Naive B cell (primary cell): ENCODE data around the gene DUSP8. TPM values are rescaled to one million over a fixed set of nuclear protein-coding genes. Genes with fewer than 3 reads are reported as not detected.
A peak's percentile ranks its signal among the peaks of the same experiment; 100 is the strongest.

ENCODE experiments used
- ATAC-seq, 2 donors: fragments of 150-1000 bp; cut with Tn5 transposase; 2 replicates each; pipeline ENCODE4 v1.10.0; 2021; ENCODE audit warnings: low read depth in 2 of 2, mild to moderate bottlenecking in 2 of 2, moderate library complexity in 2 of 2
- DNase-seq: peaks from one replicate; pipeline ENCODE4 v3.0.0; 2022
- H3K27ac Mint-ChIP-seq, 6 donors: one replicate each; pipeline ENCODE4 v1.8.0; 2020 to 2022; ENCODE audit warnings: mild to moderate bottlenecking in 6 of 6, mixed read lengths in 6 of 6, moderate library complexity in 5 of 6, inconsistent platforms in 2 of 6
- H3K27me3 Mint-ChIP-seq, 3 donors: one replicate each; pipeline ENCODE4 v1.8.0; 2021 to 2022; ENCODE audit warnings: mixed read lengths in 3 of 3, mild to moderate bottlenecking in 1 of 3
- H3K36me3 Mint-ChIP-seq, 2 donors: one replicate each; pipeline ENCODE4 v1.8.0; 2020 to 2022; ENCODE audit warnings: mixed read lengths in 2 of 2, inconsistent platforms in 1 of 2, mild to moderate bottlenecking in 1 of 2
- H3K4me1 Mint-ChIP-seq, 3 donors: one replicate each; pipeline ENCODE4 v1.8.0; 2020 to 2022; ENCODE audit warnings: mixed read lengths in 3 of 3, inconsistent platforms in 1 of 3, mild to moderate bottlenecking in 1 of 3, moderate library complexity in 1 of 3
- H3K4me3 Mint-ChIP-seq, 8 donors: one replicate each; pipeline ENCODE4 v1.8.0; 2020 to 2022; ENCODE audit warnings: mild to moderate bottlenecking in 8 of 8, mixed read lengths in 8 of 8, moderate library complexity in 8 of 8, inconsistent platforms in 2 of 8
- H3K9me3 Mint-ChIP-seq, 7 donors: one replicate each; pipeline ENCODE4 v1.8.0; 2020 to 2022; ENCODE audit warnings: mixed read lengths in 7 of 7, mild to moderate bottlenecking in 5 of 7, inconsistent platforms in 2 of 7, moderate library complexity in 1 of 7
- polyA plus RNA-seq, 6 donors: library from polyadenylated mRNA; unstranded; fragments of 300-500 nt; fragmentation: Illumina TruSeq; gene quantifications; one replicate each; pipeline ENCODE4 v1.2.3, GENCODE V29; 2021; ENCODE audit warnings: low read depth in 6 of 6

DUSP8 gene
- polyA plus RNA-seq, 6 donors from 2014 or later: 0.05 to 0.09 (median 0.07) TPM; not detected in 3

- H3K36me3 Mint-ChIP-seq: no peaks in the 10 kb centered on the region
- DNase-seq: no peak
- peak overlapping the region in 2 of 6 donors; percentile 21 to 64 for H3K27ac Mint-ChIP-seq
- peak overlapping the region in 2 of 8 donors; percentile 33 to 35 for H3K4me3 Mint-ChIP-seq
- no peak for ATAC-seq
- peaks cover 0 to 3% (median 0%) of the 10 kb centered on the region in 3 donors for H3K4me1 Mint-ChIP-seq
- no peaks in the 10 kb centered on the region for H3K9me3 Mint-ChIP-seq
- H3K27me3 Mint-ChIP-seq: peaks cover 7 to 68% (median 37%) of the 10 kb centered on the region in 3 donors
These were observed 4.4 kb downstream of the DUSP8 start for GRCh38 chr11:1567721-1568100.

- peak overlapping the region in 3 of 6 donors; percentile 21 to 64 (median 47) for H3K27ac Mint-ChIP-seq
- H3K36me3 Mint-ChIP-seq: no peaks in the 10 kb centered on the region
- DNase-seq: no peak
- no peak overlapping the region for H3K4me3 Mint-ChIP-seq
- peaks cover 13 to 73% (median 37%) of the 10 kb centered on the region in 3 donors for H3K27me3 Mint-ChIP-seq
- peaks cover 0 to 3% (median 0%) of the 10 kb centered on the region in 3 donors for H3K4me1 Mint-ChIP-seq
- H3K9me3 Mint-ChIP-seq: no peaks in the 10 kb centered on the region
- ATAC-seq: no peak
These were observed 4.9 kb downstream of the DUSP8 start for GRCh38 chr11:1567052-1567720.

GRCh38 chr11:1566381-1567051 is 5.6 kb downstream of the DUSP8 start:
- no peak overlapping the region for H3K4me3 Mint-ChIP-seq
- no peak overlapping the region for H3K27ac Mint-ChIP-seq
- H3K9me3 Mint-ChIP-seq: no peaks in the 10 kb centered on the region
- ATAC-seq (no peak), DNase-seq (no peak)
- H3K36me3 Mint-ChIP-seq: no peaks in the 10 kb centered on the region
- H3K4me1 Mint-ChIP-seq: peaks cover 0 to 3% (median 0%) of the 10 kb centered on the region in 3 donors
- H3K27me3 Mint-ChIP-seq: peaks cover 13 to 80% (median 37%) of the 10 kb centered on the region in 3 donors

GRCh38 chr11:1565904-1566247 is 6.2 kb downstream of the DUSP8 start:
- no peaks in the 10 kb centered on the region for H3K36me3 Mint-ChIP-seq
- H3K4me1 Mint-ChIP-seq: peaks cover 0 to 3% (median 0%) of the 10 kb centered on the region in 3 donors
- H3K27ac Mint-ChIP-seq: no peak overlapping the region
- H3K4me3 Mint-ChIP-seq: no peak overlapping the region
- no peak for ATAC-seq
- H3K9me3 Mint-ChIP-seq: no peaks in the 10 kb centered on the region
- no peak for DNase-seq
- peaks cover 13 to 81% (median 37%) of the 10 kb centered on the region in 3 donors for H3K27me3 Mint-ChIP-seq

GRCh38 chr11:1565173-1565903 is 6.7 kb downstream of the DUSP8 start:
- H3K4me3 Mint-ChIP-seq: no peak overlapping the region
- H3K4me1 Mint-ChIP-seq: no peaks in the 10 kb centered on the region
- no peaks in the 10 kb centered on the region for H3K9me3 Mint-ChIP-seq
- DNase-seq: no peak
- peaks cover 13 to 75% (median 37%) of the 10 kb centered on the region in 3 donors for H3K27me3 Mint-ChIP-seq
- no peak for ATAC-seq
- H3K27ac Mint-ChIP-seq: peak overlapping the region in 1 of 6 donors; percentile 82
- H3K36me3 Mint-ChIP-seq: no peaks in the 10 kb centered on the region

GRCh38 chr11:1564535-1565172 is 7.4 kb downstream of the DUSP8 start:
- Mint-ChIP-seq H3K4me3 (no peak overlapping the region), H3K36me3 (no peaks in the 10 kb centered on the region), H3K27me3 (peaks cover 11 to 70% (median 31%) of the 10 kb centered on the region in 3 donors), H3K9me3 (no peaks in the 10 kb centered on the region), H3K4me1 (no peaks in the 10 kb centered on the region), H3K27ac (peak overlapping the region in 1 of 6 donors; percentile 82)
- ATAC-seq (peak; percentile 24 to 29), DNase-seq (no peak)

- DNase-seq (no peak), ATAC-seq (peak in 1 of 2 donors; percentile 6)
- no peaks in the 10 kb centered on the region for H3K9me3 Mint-ChIP-seq
- H3K4me3 Mint-ChIP-seq: no peak overlapping the region
- no peaks in the 10 kb centered on the region for H3K36me3 Mint-ChIP-seq
- no peaks in the 10 kb centered on the region for H3K4me1 Mint-ChIP-seq
- peaks cover 5 to 70% (median 26%) of the 10 kb centered on the region in 3 donors for H3K27me3 Mint-ChIP-seq
- H3K27ac Mint-ChIP-seq: peak overlapping the region in 1 of 6 donors; percentile 82
These were observed 8.2 kb downstream of the DUSP8 start for GRCh38 chr11:1563697-1564534.

GRCh38 chr11:1563149-1563638 is 8.9 kb downstream of the DUSP8 start:
- DNase-seq (no peak), ATAC-seq (no peak)
- Mint-ChIP-seq H3K27ac (peak overlapping the region in 1 of 6 donors; percentile 82), H3K36me3 (no peaks in the 10 kb centered on the region), H3K4me1 (no peaks in the 10 kb centered on the region), H3K9me3 (no peaks in the 10 kb centered on the region), H3K4me3 (no peak overlapping the region), H3K27me3 (peaks cover 5 to 68% (median 26%) of the 10 kb centered on the region in 3 donors)

GRCh38 chr11:1562469-1563148 is 9.5 kb downstream of the DUSP8 start:
- Mint-ChIP-seq H3K36me3 (no peaks in the 10 kb centered on the region), H3K27me3 (peaks cover 5 to 67% (median 28%) of the 10 kb centered on the region in 3 donors), H3K4me3 (no peak overlapping the region), H3K9me3 (no peaks in the 10 kb centered on the region), H3K27ac (peak overlapping the region in 2 of 6 donors; percentile 49 to 82), H3K4me1 (no peaks in the 10 kb centered on the region)
- DNase-seq: no peak
- no peak for ATAC-seq

GRCh38 chr11:1561955-1562354 is 10.1 kb downstream of the DUSP8 start:
- H3K4me3 Mint-ChIP-seq: no peak overlapping the region
- H3K27me3 Mint-ChIP-seq: peaks cover 5 to 64% (median 26%) of the 10 kb centered on the region in 3 donors
- peak overlapping the region in 1 of 6 donors; percentile 74 for H3K27ac Mint-ChIP-seq
- no peaks in the 10 kb centered on the region for H3K9me3 Mint-ChIP-seq
- no peaks in the 10 kb centered on the region for H3K36me3 Mint-ChIP-seq
- no peak for ATAC-seq
- no peaks in the 10 kb centered on the region for H3K4me1 Mint-ChIP-seq
- DNase-seq: no peak

- H3K4me3 Mint-ChIP-seq: no peak overlapping the region
- no peak for DNase-seq
- H3K27ac Mint-ChIP-seq: peak overlapping the region in 1 of 6 donors; percentile 74
- no peak for ATAC-seq
- no peaks in the 10 kb centered on the region for H3K4me1 Mint-ChIP-seq
- H3K9me3 Mint-ChIP-seq: no peaks in the 10 kb centered on the region
- H3K27me3 Mint-ChIP-seq: peaks cover 5 to 57% (median 22%) of the 10 kb centered on the region in 3 donors
- H3K36me3 Mint-ChIP-seq: no peaks in the 10 kb centered on the region
These were observed 10.8 kb downstream of the DUSP8 start for GRCh38 chr11:1561266-1561665.

- Mint-ChIP-seq H3K36me3 (no peaks in the 10 kb centered on the region), H3K27ac (no peak overlapping the region), H3K4me1 (no peaks in the 10 kb centered on the region), H3K4me3 (no peak overlapping the region), H3K27me3 (peaks cover 5 to 57% (median 20%) of the 10 kb centered on the region in 3 donors), H3K9me3 (no peaks in the 10 kb centered on the region)
- ATAC-seq (no peak), DNase-seq (no peak)
These were observed 11.3 kb downstream of the DUSP8 start for GRCh38 chr11:1560649-1561251.
